HG03558 (cell line): ENCODE data around the gene PAK4.

Source experiments
- ATAC-seq: cut with Tn5 transposase; IDR thresholded peaks from one replicate; pipeline ENCODE4 v1.9.1; 2021; ENCODE audit warnings: moderate number of reproducible peaks; ENCODE audit not compliant: unreplicated experiment; ENCODE audit errors: extremely low read depth

PAK4 gene

DNA sequence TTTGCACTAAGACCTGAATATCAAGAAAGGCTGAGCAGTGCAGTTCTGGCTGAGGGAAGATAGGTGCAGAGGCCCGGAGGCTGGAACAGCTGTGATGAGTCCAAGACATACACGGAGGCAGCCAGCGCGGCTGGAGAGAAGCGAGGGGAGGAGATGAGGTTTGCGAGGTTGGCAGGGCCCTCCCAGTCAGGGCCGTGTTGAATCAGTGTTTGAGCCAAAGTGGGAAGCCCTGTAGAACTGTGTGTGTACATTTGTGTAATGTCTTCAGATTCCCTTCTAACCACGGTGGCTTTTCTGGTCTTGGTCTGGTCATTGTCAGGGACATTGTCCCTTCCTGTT lies 34.9 kb downstream of the PAK4 start:
- ATAC-seq = no peak

DNA sequence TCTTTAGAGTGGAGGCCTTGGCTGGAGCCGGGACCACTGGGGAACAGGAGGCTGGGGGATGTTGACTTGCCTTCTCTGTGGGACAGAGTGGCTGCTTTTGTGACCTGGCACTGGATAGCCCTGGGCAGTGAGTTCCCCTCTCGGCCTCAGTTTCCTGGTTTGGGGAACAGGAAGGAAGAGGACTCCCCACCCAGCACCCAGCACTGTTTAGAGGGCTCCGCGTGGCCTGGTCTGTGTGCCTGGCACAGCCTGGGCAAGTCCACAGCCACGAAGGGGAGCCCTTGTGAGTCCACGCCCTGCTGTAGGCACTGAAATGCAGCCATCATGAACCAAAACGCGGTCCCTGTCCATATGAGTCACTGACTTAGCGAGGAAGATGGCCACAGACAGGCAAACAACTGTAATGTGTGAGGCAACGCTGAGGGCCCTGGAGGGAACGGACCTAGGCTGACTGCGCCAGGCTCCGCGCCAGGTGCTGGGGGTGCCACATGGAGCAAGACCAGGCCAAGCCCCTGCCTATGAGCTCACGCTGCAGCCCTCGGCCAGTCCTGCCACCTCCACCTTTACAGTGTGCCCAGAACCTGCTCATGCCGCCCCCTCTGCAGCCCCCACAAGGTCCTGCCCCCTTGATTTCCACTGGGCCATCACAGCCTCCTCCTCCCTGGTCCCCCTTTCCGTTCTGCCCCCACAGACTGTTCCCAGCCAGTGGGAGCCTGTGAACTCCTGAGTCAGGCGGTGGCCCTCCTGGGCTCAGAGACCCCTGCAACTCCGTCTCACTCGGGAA lies 35.5 kb downstream of the PAK4 start:
- ATAC-seq = no peak

DNA sequence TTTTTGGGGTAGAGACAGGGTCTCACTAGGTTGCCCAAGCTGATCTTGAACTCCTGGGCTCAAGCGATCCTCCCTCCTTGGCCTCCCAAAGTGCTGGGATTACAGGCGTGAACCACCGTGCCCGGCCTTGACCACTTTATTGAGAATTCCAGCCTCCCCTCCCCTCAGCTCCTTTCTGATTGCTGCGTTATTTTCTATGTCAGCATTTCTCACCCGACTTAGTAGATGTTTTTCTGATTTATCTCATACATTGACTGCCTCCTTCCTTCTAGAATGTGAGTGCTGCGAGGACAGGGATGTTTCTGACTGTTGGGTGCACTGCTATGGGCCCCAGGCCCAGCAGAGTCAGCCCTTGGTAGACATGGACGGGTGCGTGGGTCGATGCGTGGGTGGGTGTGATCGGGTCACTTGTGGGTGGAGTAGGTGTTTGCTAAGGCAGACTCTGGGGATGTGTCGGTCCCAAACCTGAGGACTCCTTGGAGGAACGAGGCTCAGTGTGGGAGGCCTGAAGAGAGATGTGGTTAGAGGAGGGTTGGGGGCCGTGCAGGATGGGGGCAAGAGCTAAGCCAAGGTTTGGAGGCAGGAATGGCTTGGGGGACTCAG lies 37.0 kb downstream of the PAK4 start:
- no peak for ATAC-seq

DNA sequence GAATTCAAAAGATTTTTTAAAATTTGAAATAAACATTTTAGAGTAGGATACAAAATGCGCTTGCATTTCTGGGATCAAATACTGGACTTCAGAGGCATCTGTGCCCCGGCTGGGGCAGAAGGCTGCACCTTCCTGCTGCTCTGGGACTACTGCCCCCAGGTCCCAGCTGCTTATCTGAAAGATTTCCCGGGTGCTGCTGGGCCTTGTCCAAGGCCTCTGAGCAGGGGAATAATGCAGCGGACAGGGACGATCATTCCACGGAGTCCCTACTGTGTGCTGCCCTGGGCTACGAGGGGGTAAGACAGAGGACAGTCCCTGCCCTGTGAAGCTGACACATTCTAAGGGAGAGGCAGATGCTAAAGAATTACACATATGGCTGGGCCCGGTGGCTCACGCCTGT lies 38.0 kb downstream of the PAK4 start:
- ATAC-seq = no peak

DNA sequence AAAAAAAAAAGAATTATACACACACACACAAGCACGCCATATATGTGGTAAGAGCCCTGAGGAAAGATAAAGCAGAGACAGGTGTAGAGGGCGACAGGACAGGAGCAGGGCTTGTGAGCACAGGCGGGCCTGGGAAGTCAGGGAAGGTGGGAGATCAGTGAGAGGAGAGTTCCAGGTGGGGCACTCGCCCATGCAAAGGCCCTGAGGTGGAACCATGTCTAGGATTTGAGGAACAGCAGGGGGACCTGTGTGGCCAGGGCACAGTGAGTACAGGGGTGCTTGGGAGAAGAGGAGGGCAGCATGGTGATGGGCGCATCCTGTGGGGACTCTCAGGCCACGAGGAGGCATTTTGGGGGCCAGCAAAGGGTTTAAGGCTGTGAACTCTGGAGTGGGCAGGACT lies 38.7 kb downstream of the PAK4 start:
- ATAC-seq = no peak

DNA sequence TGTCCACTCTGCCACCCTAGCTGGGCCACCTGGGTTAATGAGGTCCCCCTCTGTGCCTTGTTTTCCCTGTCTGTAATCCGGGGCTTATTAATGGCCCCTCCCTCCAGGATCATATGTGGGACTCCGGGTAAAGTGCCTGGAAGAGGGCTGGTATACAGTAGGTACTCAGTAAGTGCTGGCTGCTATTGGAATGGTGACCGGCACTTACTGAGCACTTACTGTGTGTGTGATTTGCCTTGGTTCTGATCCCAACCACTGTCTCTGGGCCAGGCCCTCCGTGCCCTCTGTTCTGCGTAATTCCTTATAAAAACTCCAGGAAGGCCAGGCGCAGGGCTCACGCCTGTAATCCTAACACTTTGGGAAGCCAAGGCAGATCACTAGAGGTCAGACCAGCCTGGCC lies 40.3 kb downstream of the PAK4 start:
- no peak for ATAC-seq

DNA sequence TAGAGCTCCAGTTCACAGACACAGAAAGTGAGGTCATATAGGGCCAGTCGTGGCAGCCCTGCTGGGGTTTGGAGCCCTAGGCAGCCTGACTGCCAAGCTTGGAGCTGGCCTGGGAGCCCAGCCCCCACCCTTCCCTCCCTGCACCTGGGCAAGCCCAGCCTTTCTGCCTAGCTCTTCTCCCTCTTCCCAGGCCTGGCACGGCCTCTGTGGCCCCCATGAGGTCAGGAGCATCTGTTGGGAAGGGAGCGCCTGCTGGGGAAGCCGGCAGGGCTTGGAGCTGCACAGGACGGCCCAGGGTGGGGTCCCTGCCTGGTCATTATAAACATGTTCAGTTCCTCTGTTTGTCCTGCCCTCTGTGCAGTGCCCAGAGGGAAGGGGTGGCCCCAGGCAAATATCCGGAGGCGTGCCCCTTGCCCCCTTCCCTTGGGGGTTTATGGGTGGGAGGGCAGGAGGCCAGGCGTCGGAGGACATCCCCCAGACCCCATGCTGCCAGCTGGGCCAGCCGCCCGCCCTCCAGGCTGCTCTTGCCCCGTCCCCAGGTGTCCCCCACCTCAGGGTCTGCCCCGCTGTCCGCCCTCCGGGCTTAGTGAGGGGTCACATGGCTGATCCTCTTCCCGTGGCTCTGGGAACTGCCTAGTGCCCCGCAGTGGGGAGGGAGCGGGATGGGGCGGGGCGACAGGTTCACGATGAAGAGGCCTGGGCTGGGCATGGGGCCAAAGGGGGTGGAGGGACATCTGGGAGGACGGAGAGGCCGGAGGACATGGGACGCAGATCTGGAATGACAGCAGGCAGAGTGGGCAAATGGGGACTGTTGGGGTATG lies 41.2 kb downstream of the PAK4 start:
- no peak for ATAC-seq

DNA sequence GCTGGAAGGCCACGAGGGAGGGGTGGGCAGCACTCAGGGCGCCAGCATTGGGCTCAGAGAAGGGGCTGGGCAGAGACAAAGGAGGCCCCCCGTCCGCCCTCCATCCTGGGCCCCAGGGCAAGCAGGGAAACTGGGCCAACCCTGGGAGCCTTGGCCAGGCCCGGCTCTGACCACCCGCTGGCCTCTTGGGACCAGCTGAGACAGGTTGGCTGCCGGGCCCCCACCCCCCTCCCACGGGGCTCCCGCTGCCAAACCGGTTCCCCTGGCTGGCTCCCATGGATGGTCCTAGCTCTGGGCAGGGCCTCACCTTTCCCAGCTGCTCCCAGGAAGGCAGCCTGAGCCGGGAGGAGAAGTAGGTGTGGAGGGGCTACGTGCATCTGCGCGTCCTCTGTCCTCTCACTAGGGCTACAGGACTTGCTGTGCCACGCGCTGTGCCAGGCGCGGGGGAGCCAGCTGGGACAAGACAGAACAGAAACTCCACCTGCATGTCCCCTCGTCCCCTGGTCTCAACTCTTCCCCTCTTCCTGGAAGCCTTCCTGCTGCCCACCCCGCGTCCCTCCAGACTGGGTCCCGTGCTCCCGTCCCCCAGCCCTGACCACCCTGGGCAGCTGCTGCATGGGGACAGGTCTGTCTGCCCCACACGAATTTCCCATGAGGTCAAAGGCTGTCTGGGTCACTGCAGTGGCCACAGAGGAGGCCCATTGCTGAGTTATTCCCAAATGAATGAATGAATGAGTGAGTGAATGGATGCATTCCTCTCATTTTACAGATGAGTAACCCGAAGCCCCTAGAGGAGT lies 42.1 kb downstream of the PAK4 start:
- ATAC-seq = no peak

DNA sequence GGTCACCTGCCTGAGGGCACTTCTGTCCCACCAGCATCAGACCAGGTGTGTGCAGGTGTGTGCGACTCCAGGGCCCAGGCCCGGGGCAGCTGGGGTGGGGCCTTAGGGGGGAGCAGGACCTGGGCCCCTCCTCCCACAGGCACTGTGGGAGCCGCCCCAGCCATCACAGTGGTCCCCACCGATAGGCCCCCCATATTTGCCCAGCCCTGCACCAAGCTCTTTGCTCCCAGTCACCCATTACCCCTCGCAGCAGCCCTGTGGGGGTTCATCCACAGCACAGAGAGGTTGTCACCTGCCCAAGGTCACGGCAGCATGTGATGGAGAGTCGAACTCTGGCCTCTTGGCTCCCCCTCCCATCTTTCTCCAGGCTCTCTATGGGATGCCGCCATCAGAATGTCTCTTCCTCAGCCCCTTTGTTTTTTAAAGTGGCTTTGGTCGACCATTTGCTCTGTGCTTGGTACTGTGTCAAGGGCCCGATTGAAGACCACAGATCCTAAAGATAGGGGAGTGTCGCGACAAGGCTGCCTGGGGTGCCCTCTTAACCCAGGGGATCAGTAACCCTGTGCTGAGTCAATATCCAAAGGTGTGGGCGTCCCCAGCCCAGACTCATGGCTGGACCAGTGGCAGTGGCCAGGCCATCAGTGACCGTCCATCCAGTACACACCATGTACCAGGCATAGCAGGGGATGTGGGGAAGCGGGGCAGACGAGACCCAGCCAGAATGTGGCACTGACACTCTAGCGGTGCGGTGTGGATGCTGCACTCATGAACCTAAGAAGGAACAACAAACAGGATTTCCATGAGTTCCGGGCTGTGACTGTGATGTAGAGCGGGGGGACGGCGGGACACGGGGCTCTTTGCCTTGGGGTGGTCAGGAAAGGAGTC lies 42.9 kb downstream of the PAK4 start:
- ATAC-seq = no peak

DNA sequence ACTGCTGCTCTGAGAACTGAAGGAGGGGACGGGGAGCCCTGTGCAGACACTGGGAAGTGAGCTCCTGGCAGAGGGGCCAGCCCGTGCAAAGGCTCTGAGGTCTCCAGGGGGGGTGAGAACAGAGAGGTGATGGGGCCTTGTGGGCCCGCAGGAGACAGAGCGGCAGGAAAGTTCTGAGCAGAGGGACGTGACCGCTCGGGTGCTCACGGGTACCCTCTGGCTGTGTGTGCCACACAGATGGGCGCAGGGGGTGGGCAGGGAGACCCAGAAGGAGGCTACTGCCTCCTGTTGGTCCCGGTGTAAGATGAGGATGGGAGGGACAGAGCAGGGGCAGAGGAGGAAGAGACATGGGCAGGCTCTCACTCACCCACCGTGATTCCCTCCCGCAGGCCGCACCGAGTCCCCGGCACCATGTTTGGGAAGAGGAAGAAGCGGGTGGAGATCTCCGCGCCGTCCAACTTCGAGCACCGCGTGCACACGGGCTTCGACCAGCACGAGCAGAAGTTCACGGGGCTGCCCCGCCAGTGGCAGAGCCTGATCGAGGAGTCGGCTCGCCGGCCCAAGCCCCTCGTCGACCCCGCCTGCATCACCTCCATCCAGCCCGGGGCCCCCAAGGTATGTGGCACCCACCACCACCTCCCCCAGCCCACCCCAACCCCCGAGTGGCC lies 43.7 kb downstream of the PAK4 start:
- ATAC-seq = no peak

DNA sequence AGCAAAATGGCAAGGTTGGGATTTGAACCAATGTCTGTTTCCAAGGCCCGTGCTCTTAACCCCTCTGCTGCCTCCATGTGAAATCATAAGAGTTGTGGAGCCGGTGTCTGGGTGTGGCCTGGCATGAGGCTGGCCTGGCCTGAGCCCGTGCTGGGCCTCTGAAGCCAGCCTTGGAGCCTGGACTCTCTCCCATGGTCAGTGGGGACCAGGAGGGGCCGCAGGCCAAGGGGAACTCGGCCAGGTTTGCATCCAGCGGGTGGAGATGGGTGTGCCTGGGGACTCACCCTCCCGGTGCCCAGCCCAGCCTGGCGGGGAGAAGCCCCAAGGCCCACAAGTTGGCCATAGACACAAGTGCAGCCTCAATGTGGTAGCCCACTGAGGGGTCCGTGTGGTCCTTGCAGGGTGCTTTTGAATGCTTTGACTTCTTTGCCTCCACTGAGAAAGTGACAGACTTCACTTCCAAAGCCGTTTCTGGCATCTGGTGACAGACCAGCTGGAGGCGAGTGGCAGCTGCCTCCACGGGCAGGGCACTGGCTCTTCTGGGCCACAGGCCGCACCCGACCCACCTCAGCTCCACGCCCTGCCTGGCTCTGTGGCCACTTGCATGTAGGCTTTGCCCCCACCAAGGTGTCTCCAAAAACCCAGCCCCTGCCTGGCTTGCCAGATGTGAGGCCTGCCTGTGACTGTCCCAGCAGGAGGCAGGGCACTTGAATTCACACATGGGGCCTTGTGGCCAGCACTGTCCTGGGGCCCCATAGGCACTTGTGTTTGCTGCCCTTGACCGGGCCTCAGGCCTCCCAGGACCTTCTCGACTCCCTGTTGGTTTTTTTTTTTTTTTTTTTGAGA lies 45.0 kb downstream of the PAK4 start:
- no peak for ATAC-seq

DNA sequence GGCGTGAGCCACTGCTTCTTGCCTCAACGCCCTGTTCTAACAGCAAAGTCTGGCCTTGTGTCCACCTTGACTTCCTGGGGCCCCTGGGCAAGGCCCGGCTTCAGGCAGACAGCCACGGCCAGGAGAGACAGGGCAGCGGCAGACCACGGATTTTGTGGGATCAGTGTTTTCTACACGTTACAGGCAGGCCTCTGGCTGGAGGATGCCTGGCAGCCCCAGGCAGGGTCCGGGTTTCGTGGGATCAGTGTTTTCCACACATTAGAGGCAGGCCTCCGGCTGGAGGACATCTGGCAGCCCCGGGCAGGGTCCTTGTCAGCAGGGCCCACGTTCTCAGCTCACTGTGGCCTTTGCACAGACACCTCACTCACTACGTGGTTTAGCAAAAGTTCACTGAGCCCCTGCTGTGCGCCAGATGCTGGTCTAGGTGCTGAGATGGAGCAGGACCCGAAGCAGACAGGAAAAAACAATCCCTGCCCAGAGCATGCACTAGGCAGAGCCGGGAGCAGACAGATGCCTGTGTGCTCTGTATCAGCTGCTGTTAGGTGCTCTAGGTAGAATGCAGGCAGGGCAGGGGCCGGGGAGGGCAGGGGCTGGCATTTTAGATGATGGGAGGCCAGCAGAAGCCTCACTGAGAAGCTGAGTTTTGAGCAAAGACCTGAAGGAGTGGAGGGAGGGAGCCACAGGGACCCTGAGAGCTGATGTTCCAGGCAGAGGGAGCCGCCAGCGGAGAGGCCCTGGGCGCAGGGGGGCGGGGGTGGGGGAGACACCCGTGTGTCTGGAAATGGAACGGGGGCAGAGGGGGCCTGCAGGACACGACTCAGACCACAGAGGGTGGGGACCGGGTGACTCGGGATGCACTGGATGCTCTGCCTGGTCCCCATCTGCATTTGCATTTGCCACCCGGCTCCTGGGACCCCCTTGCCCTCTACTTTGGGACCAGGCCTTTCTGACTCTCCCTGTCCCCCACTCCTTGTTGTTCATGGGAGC lies 46.2 kb downstream of the PAK4 start:
- ATAC-seq = no peak

DNA sequence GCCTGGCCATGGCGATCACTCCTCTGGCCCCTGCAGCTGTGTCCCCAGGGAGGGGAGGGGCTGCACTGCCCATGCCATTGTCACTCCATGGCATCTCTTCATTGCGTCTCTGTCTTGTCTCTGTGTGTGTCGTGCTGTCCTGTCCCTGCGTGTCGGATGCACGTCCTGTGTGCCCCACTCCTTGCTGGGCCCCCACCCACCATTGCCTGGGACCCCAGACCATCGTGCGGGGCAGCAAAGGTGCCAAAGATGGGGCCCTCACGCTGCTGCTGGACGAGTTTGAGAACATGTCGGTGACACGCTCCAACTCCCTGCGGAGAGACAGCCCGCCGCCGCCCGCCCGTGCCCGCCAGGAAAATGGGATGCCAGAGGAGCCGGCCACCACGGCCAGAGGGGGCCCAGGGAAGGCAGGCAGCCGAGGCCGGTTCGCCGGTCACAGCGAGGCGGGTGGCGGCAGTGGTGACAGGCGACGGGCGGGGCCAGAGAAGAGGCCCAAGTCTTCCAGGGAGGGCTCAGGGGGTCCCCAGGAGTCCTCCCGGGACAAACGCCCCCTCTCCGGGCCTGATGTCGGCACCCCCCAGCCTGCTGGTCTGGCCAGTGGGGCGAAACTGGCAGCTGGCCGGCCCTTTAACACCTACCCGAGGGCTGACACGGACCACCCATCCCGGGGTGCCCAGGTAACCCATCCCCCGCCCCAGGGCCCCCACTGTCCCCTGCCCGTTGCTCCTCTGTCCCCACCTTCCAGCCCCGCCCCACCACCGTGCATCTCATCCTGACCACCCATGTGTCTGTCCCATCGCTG lies 47.3 kb downstream of the PAK4 start:
- no peak for ATAC-seq

DNA sequence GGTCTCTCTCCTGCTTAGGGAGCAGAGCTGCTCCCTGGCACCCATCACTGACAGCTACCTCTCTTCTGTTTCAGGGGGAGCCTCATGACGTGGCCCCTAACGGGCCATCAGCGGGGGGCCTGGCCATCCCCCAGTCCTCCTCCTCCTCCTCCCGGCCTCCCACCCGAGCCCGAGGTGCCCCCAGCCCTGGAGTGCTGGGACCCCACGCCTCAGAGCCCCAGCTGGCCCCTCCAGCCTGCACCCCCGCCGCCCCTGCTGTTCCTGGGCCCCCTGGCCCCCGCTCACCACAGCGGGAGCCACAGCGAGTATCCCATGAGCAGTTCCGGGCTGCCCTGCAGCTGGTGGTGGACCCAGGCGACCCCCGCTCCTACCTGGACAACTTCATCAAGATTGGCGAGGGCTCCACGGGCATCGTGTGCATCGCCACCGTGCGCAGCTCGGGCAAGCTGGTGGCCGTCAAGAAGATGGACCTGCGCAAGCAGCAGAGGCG lies 48.0 kb downstream of the PAK4 start:
- no peak for ATAC-seq

DNA sequence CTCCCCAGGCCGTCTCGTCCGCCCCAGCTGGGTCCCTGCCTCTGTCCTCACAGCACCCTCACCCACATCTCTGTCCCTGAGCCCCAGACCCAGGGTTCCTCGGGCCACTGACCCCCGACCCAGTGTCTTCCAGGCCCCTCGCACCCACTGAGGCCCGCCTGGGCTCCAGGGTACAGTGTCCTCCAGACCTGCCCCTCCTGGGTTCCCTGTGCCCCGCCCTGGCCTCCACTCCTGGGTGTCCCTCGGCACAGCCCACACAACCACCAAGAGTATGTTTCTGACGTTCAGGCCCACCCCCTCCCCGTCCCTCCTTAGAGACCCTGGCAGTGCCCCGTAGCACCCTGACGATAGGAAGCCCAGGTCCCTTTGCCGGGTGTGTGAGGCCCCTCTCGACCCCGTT lies 48.6 kb downstream of the PAK4 start:
- no peak for ATAC-seq
